ENCODE results near the gene LENG8.

Gene LENG8

GRCh38 chr19:54429545-54430227 lies 19.3 kb upstream of the LENG8 start:
- Histone ChIP-seq H3K4me2 (ENCODE audit: insufficient read depth, low read length) (no peak overlapping the region), H3K79me2 (ENCODE audit: insufficient read depth, low read length) (no peaks in the 10 kb centered on the region), H3K27ac (ENCODE audit: low read length) (no peak overlapping the region), H3K27me3 (ENCODE audit: insufficient read depth, low read length, poor library complexity) (no peaks in the 10 kb centered on the region), H4K20me1 (ENCODE audit: insufficient read depth, low read length) (peaks cover 20% of the 10 kb centered on the region), H3K36me3 (ENCODE audit: insufficient read depth, low read length) (peaks cover 4% of the 10 kb centered on the region), H3K4me3 (ENCODE audit: low read depth in 1 of 2, low read length in 2 of 2) (no peak overlapping the region), H3K4me1 (ENCODE audit: insufficient read depth, low read length) (peaks cover 11% of the 10 kb centered on the region), H2AFZ (ENCODE audit: low read depth, low read length) (no peak overlapping the region), H3K9me3 (ENCODE audit: insufficient read depth, low read length, severe bottlenecking) (no peaks in the 10 kb centered on the region), H3K9ac (ENCODE audit: low read depth, low read length) (no peak overlapping the region)
- DNase-seq: no peak
- no peak for ATAC-seq (ENCODE audit: insufficient read depth, low read depth)
- TF ChIP-seq EZH2 (IDR thresholded peaks at IDR 0.05; ENCODE audit: borderline replicate concordance, low read depth, low read length, severe bottlenecking): no peak
- TF ChIP-seq CTCF (IDR thresholded peaks at IDR 0.05; ENCODE audit: borderline replicate concordance, extremely low read depth, low read length, poor library complexity, severe bottlenecking): no peak

DNA sequence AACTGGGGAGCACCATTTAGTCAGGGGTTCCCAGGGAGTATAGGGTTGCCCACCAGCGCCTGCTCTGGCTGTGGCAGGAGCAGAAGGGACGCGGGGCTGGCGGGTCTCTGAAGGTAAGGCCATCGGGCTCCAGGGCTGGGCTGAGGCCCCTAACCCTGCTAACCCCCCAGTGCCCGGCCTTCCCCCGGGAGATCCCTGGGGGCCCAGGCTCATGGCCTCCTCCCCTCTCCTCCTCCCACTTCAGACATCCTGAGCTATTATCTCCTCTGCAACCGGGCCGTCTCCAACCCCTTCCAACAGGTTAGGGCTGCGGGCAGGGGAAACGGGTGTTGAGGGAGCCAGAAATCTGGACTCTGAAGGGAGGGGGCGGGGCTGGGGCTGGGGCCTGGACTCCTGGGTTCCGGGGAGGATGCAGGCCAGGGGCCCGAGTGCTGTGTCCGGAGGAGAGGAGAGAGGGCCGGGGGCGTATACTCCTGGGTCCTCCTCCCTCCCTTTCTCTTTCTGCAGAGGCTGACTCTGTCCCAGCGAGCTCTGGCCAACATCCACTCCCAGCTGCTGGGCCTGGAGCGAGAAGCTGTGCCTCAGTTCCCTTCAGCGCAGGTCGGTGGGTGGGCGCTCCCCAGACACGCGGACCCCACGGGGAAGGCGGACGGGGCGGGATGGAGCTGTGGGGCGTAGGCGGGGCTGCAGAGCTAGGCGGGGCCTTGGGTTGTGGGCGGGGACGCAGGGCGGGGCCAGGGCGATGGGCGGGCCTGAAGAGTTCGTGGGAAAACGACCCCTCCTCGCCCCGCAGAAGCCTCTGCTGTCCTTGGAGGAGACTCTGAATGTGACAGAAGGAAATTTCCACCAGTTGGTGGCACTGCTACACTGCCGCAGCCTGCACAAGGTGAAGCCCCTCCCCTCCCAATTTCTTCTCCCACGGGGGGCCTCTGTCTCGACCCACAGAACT lies 18.4 kb upstream of the LENG8 start:
- Histone ChIP-seq H3K9me3 (ENCODE audit: insufficient read depth, low read length, severe bottlenecking) (no peaks in the 10 kb centered on the region), H3K79me2 (ENCODE audit: insufficient read depth, low read length) (no peaks in the 10 kb centered on the region), H3K4me1 (ENCODE audit: insufficient read depth, low read length) (peaks cover 11% of the 10 kb centered on the region), H4K20me1 (ENCODE audit: insufficient read depth, low read length) (peaks cover 29% of the 10 kb centered on the region), H3K27me3 (ENCODE audit: insufficient read depth, low read length, poor library complexity) (no peaks in the 10 kb centered on the region), H3K9ac (ENCODE audit: low read depth, low read length) (no peak overlapping the region), H3K27ac (ENCODE audit: low read length) (no peak overlapping the region), H2AFZ (ENCODE audit: low read depth, low read length) (no peak overlapping the region), H3K4me3 (ENCODE audit: low read depth in 1 of 2, low read length in 2 of 2) (peak overlapping the region in 1 of 2 experiments; percentile 18; a peak in 1 of 4 replicates), H3K4me2 (ENCODE audit: insufficient read depth, low read length) (peak overlapping the region; percentile 54; the same call in 1 of the 2 replicates), H3K36me3 (ENCODE audit: insufficient read depth, low read length) (peaks cover 4% of the 10 kb centered on the region)
- peak; percentile 81 for ATAC-seq (ENCODE audit: insufficient read depth, low read depth)
- peak; percentile 70 for DNase-seq
- TF ChIP-seq EZH2 (IDR thresholded peaks at IDR 0.05; ENCODE audit: borderline replicate concordance, low read depth, low read length, severe bottlenecking) (no peak), CTCF (IDR thresholded peaks at IDR 0.05; ENCODE audit: borderline replicate concordance, extremely low read depth, low read length, poor library complexity, severe bottlenecking) (peak; percentile 56)

GRCh38 chr19:54431255-54431838 lies 17.7 kb upstream of the LENG8 start:
- H3K9me3 ChIP-seq (ENCODE audit: insufficient read depth, low read length, severe bottlenecking): no peaks in the 10 kb centered on the region
- H3K9ac ChIP-seq (ENCODE audit: low read depth, low read length): no peak overlapping the region
- 0 out of 4 replicates have a peak overlapping the region, but pooled peaks of 1 of the 2 experiments have one; percentile 18 for H3K4me3 ChIP-seq (ENCODE audit: low read depth in 1 of 2, low read length in 2 of 2)
- ATAC-seq (ENCODE audit: insufficient read depth, low read depth) (no peak), DNase-seq (no peak)
- peaks cover 11% of the 10 kb centered on the region for H3K4me1 ChIP-seq (ENCODE audit: insufficient read depth, low read length)
- H4K20me1 ChIP-seq (ENCODE audit: insufficient read depth, low read length): peaks cover 36% of the 10 kb centered on the region
- no peak overlapping the region for H2AFZ ChIP-seq (ENCODE audit: low read depth, low read length)
- H3K27me3 ChIP-seq (ENCODE audit: insufficient read depth, low read length, poor library complexity): no peaks in the 10 kb centered on the region
- no peak for TF ChIP-seq CTCF (IDR thresholded peaks at IDR 0.05; ENCODE audit: borderline replicate concordance, extremely low read depth, low read length, poor library complexity, severe bottlenecking)
- no peaks in the 10 kb centered on the region for H3K79me2 ChIP-seq (ENCODE audit: insufficient read depth, low read length)
- peak overlapping the region; percentile 54; the same call in 1 of the 2 replicates for H3K4me2 ChIP-seq (ENCODE audit: insufficient read depth, low read length)
- peaks cover 4% of the 10 kb centered on the region for H3K36me3 ChIP-seq (ENCODE audit: insufficient read depth, low read length)
- H3K27ac ChIP-seq (ENCODE audit: low read length): no peak overlapping the region
